CD4-positive, alpha-beta memory T cell (primary cell): Measurements from ENCODE around the gene SLC25A1. TPM values are rescaled to one million over a fixed set of nuclear protein-coding genes. Genes with fewer than 3 reads are reported as not detected.
A peak's percentile ranks its signal among the peaks of the same experiment; 100 is the strongest.

Experiments used
- CTCF ChIA-PET: fragments of 350-600 bp; sonication (Branson Sonifier 250); formaldehyde crosslinking; loops from one replicate; lab custom pipeline; 2021; ENCODE audit warnings: inconsistent platforms; ENCODE audit not compliant: partially characterized antibody; lab: Charles Lee
- POLR2A ChIA-PET: fragments of 350-600 bp; sonication (Branson Sonifier 250); formaldehyde crosslinking; loops from one replicate; lab custom pipeline; 2021; ENCODE audit not compliant: partially characterized antibody; lab: Charles Lee
- DNase-seq, 5 donors: peaks; one replicate each; pipeline versions ENCODE4 v3.0.0 to v3.0.0-alpha.2; 2020 to 2022; ENCODE audit warnings: mixed read lengths in 1 of 5
- H3K27ac ChIP-seq: one replicate; pipeline ENCODE4 v1.7.0; 2013; ENCODE audit warnings: low read depth, low read length
- H3K27me3 ChIP-seq: 2 replicates; pipeline ENCODE4 v1.7.0; 2013; ENCODE audit warnings: mild to moderate bottlenecking, low read length, moderate library complexity; ENCODE audit not compliant: insufficient read depth
- H3K36me3 ChIP-seq: 2 replicates; pipeline ENCODE4 v1.7.0; 2013; ENCODE audit warnings: mild to moderate bottlenecking, low read length, moderate library complexity; ENCODE audit not compliant: insufficient read depth
- H3K4me1 ChIP-seq: 2 replicates; pipeline ENCODE4 v1.7.0; 2013; ENCODE audit warnings: mild to moderate bottlenecking, low read length, moderate library complexity; ENCODE audit not compliant: insufficient read depth
- H3K4me3 ChIP-seq, 2 donors: one replicate each; pipeline ENCODE4 v1.7.0; 2013; ENCODE audit warnings: low read length in 2 of 2, mild to moderate bottlenecking in 1 of 2
- H3K9me3 ChIP-seq, 2 donors: one replicate each; pipeline ENCODE4 v1.7.0; 2013; ENCODE audit warnings: low read length in 2 of 2, control low read depth in 1 of 2; ENCODE audit not compliant: control insufficient read depth in 1 of 2
- H3K27ac Mint-ChIP-seq, 7 donors: one replicate each; pipeline ENCODE4 v1.8.0; 2020 to 2021; ENCODE audit warnings: mixed read lengths in 7 of 7, mild to moderate bottlenecking in 6 of 7, inconsistent platforms in 3 of 7, moderate library complexity in 3 of 7
- H3K27me3 Mint-ChIP-seq, 2 donors: one replicate each; pipeline ENCODE4 v1.8.0; 2020 to 2021; ENCODE audit warnings: mixed read lengths in 2 of 2
- H3K36me3 Mint-ChIP-seq, 2 donors: one replicate each; pipeline ENCODE4 v1.8.0; 2020 to 2021; ENCODE audit warnings: mixed read lengths in 2 of 2, inconsistent platforms in 1 of 2, mild to moderate bottlenecking in 1 of 2
- H3K4me1 Mint-ChIP-seq, 4 donors: one replicate each; pipeline ENCODE4 v1.8.0; 2020 to 2021; ENCODE audit warnings: mixed read lengths in 4 of 4, mild to moderate bottlenecking in 1 of 4
- H3K4me3 Mint-ChIP-seq, 8 donors: one replicate each; pipeline ENCODE4 v1.8.0; 2020 to 2021; ENCODE audit warnings: mixed read lengths in 8 of 8, mild to moderate bottlenecking in 7 of 8, moderate library complexity in 6 of 8, inconsistent platforms in 3 of 8
- H3K9me3 Mint-ChIP-seq, 8 donors: one replicate each; pipeline ENCODE4 v1.8.0; 2020 to 2021; ENCODE audit warnings: mixed read lengths in 8 of 8, mild to moderate bottlenecking in 5 of 8, inconsistent platforms in 3 of 8, moderate library complexity in 1 of 8
- intact Hi-C: fragments of 100-400 bp; cut with micrococcal nuclease; formaldehyde crosslinking; loops from one replicate; pipeline ENCODE4 v1.15.1; 2023
- polyA plus RNA-seq, 2 donors: library from polyadenylated mRNA; unstranded; fragments of 300-500 nt; fragmentation: Illumina TruSeq; gene quantifications; one replicate each; pipeline ENCODE4 v1.2.3, GENCODE V29; 2021
- total RNA-seq, 2 experiments: library from RNA; stranded (reverse); gene quantifications; one replicate each; pipeline ENCODE4 v1.2.3, GENCODE V29; 2021

Gene SLC25A1
- total and polyA plus RNA-seq, 4 experiments from 2014 or later = 35.5 to 64.9 (median 39.9) TPM

GRCh38 chr22:19134176-19134831 lies 44.2 kb downstream of the SLC25A1 start:
- Mint-ChIP-seq H3K4me1 (peaks cover 0 to 1% (median under 1%) of the 10 kb centered on the region in 4 donors), H3K36me3 (peaks cover 25 to 59% of the 10 kb centered on the region in 2 donors), H3K9me3 (peaks cover 0 to 2% (median 0%) of the 10 kb centered on the region in 8 donors), H3K27me3 (no peaks in the 10 kb centered on the region), H3K4me3 (no peak overlapping the region), H3K27ac (peak overlapping the region in 1 of 7 donors; percentile 73)
- Histone ChIP-seq H3K9me3 (no peaks in the 10 kb centered on the region), H3K4me1 (no peaks in the 10 kb centered on the region), H3K27me3 (no peaks in the 10 kb centered on the region), H3K36me3 (peaks cover 53% of the 10 kb centered on the region), H3K4me3 (no peak overlapping the region), H3K27ac (no peak overlapping the region)
- DNase-seq = no peak
- intact Hi-C loops = no loop called here
- POLR2A ChIA-PET = no interaction called here
- CTCF ChIA-PET = no interaction called here

- ChIA-PET POLR2A (no interaction called here), CTCF (no interaction called here)
- Mint-ChIP-seq H3K4me3 (no peak overlapping the region), H3K36me3 (peaks cover 19 to 53% of the 10 kb centered on the region in 2 donors), H3K27ac (no peak overlapping the region), H3K9me3 (peaks cover 0 to 2% (median 0%) of the 10 kb centered on the region in 8 donors), H3K4me1 (peaks cover 0 to 1% (median under 1%) of the 10 kb centered on the region in 4 donors), H3K27me3 (no peaks in the 10 kb centered on the region)
- Histone ChIP-seq H3K9me3 (no peaks in the 10 kb centered on the region), H3K27ac (no peak overlapping the region), H3K4me1 (no peaks in the 10 kb centered on the region), H3K27me3 (no peaks in the 10 kb centered on the region), H3K4me3 (no peak overlapping the region), H3K36me3 (peaks cover 45% of the 10 kb centered on the region)
- intact Hi-C loops = no loop called here
- DNase-seq = no peak
Observed at GRCh38 chr22:19133561-19133960, 45.0 kb downstream of the SLC25A1 start.

GRCh38 chr22:19132693-19133400 lies 45.7 kb downstream of the SLC25A1 start:
- H3K4me1 Mint-ChIP-seq = peaks cover 0 to 1% (median under 1%) of the 10 kb centered on the region in 4 donors
- H3K27ac ChIP-seq = no peak overlapping the region
- H3K4me3 ChIP-seq = no peak overlapping the region
- H3K27me3 Mint-ChIP-seq = no peaks in the 10 kb centered on the region
- H3K27me3 ChIP-seq = no peaks in the 10 kb centered on the region
- H3K36me3 ChIP-seq = peaks cover 38% of the 10 kb centered on the region
- DNase-seq = no peak
- H3K4me1 ChIP-seq = no peaks in the 10 kb centered on the region
- no peaks in the 10 kb centered on the region for H3K9me3 ChIP-seq
- no peak overlapping the region for H3K27ac Mint-ChIP-seq
- CTCF ChIA-PET = no interaction called here
- H3K9me3 Mint-ChIP-seq = peaks cover 0 to 2% (median 0%) of the 10 kb centered on the region in 8 donors
- POLR2A ChIA-PET = interaction anchor here (1.1 kb wide), 1 partner anchor 12 kb away, joined by 3 read pairs; the partner anchor contains the start of gene ESS2
- intact Hi-C loops = no loop called here
- peaks cover 19 to 52% of the 10 kb centered on the region in 2 donors for H3K36me3 Mint-ChIP-seq
- H3K4me3 Mint-ChIP-seq = no peak overlapping the region

- H3K36me3 Mint-ChIP-seq = peaks cover 17 to 47% of the 10 kb centered on the region in 2 donors
- H3K4me3 Mint-ChIP-seq = no peak overlapping the region
- Histone ChIP-seq H3K9me3 (no peaks in the 10 kb centered on the region), H3K4me3 (no peak overlapping the region), H3K27me3 (no peaks in the 10 kb centered on the region), H3K27ac (no peak overlapping the region), H3K4me1 (no peaks in the 10 kb centered on the region), H3K36me3 (peaks cover 32% of the 10 kb centered on the region)
- peaks cover 0 to 2% (median 0%) of the 10 kb centered on the region in 8 donors for H3K9me3 Mint-ChIP-seq
- no peaks in the 10 kb centered on the region for H3K27me3 Mint-ChIP-seq
- H3K27ac Mint-ChIP-seq = no peak overlapping the region
- CTCF ChIA-PET = no interaction called here
- POLR2A ChIA-PET = interaction anchor here (1.1 kb wide), 1 partner anchor 13 kb away, joined by 3 read pairs; the partner anchor contains the start of gene ESS2
- DNase-seq = no peak
- intact Hi-C loops = no loop called here
- peaks cover 0 to 1% (median under 1%) of the 10 kb centered on the region in 4 donors for H3K4me1 Mint-ChIP-seq
Observed at GRCh38 chr22:19132153-19132552, 46.4 kb downstream of the SLC25A1 start.

- no peak overlapping the region for H3K4me3 Mint-ChIP-seq
- Histone ChIP-seq H3K36me3 (peaks cover 27% of the 10 kb centered on the region), H3K9me3 (no peaks in the 10 kb centered on the region), H3K4me1 (no peaks in the 10 kb centered on the region), H3K27me3 (no peaks in the 10 kb centered on the region), H3K4me3 (no peak overlapping the region), H3K27ac (no peak overlapping the region)
- H3K27ac Mint-ChIP-seq = no peak overlapping the region
- POLR2A ChIA-PET = interaction anchor here (1.1 kb wide), 1 partner anchor 13 kb away, joined by 3 read pairs; the partner anchor contains the start of gene ESS2
- peaks cover 12 to 42% of the 10 kb centered on the region in 2 donors for H3K36me3 Mint-ChIP-seq
- H3K4me1 Mint-ChIP-seq = peaks cover 0 to 1% (median under 1%) of the 10 kb centered on the region in 4 donors
- peaks cover 0 to 2% (median 0%) of the 10 kb centered on the region in 8 donors for H3K9me3 Mint-ChIP-seq
- H3K27me3 Mint-ChIP-seq = no peaks in the 10 kb centered on the region
- DNase-seq = no peak
- intact Hi-C loops = no loop called here
- CTCF ChIA-PET = no interaction called here
Observed at GRCh38 chr22:19131685-19132015, 46.9 kb downstream of the SLC25A1 start.

- Histone ChIP-seq H3K27me3 (no peaks in the 10 kb centered on the region), H3K4me3 (no peak within 1 kb of the TSS), H3K36me3 (peaks cover 22% of the 10 kb centered on the region), H3K27ac (no peak within 1 kb of the TSS), H3K4me1 (no peaks in the 10 kb centered on the region), H3K9me3 (no peaks in the 10 kb centered on the region)
- Mint-ChIP-seq H3K36me3 (peaks cover 7 to 37% of the 10 kb centered on the region in 2 donors), H3K27me3 (no peaks in the 10 kb centered on the region), H3K9me3 (peaks cover 0 to 2% (median 0%) of the 10 kb centered on the region in 8 donors), H3K4me1 (peaks cover 0 to 1% (median 0%) of the 10 kb centered on the region in 4 donors), H3K27ac (peak within 1 kb of the TSS in 1 of 7 donors; percentile 71), H3K4me3 (no peak within 1 kb of the TSS)
- POLR2A ChIA-PET = no interaction called here
- intact Hi-C loops = no loop called here
- DNase-seq = no peak
- CTCF ChIA-PET = interaction anchor here (1.0 kb wide), 1 partner anchor 13 kb away, joined by 3 read pairs; the partner anchor contains the start of gene ESS2
Observed at GRCh38 chr22:19130959-19131684, 47.4 kb downstream of the SLC25A1 start, which contains the start of gene TSSK2. Gene TSSK2, plus strand, starts transcription at chr22:19131308. Its CDS starts 92 bp downstream, at chr22:19131400.
